GM12878 (cell line): Measurements from ENCODE around the gene SAMD15. TPM values are rescaled to one million over a fixed set of nuclear protein-coding genes. Genes with fewer than 3 reads are reported as not detected.

Source experiments
- ATAC-seq: fragments of 200-7000 bp; cut with Tn5 transposase; 3 replicates; pipeline ENCODE4 v1.9.1; 2020; ENCODE audit warnings: mild to moderate bottlenecking, moderate library complexity
- BruUV-seq: library from RNA; stranded (reverse); fragments of 400-500 nt; replicated peaks from 2 replicates; lab custom pipeline; 2021; lab: Mats Ljungman, UMichigan
- CTCF ChIA-PET: fragments of 300-600 bp; sonication (Branson Sonifier 250); formaldehyde crosslinking; extraction: SDS; loops from one replicate; lab custom pipeline; 2021; ENCODE audit warnings: inconsistent platforms; lab: Yijun Ruan, JAX
- POLR2A ChIA-PET: fragments of 350-600 bp; formaldehyde crosslinking; extraction: SDS; loops from one replicate; lab custom pipeline; 2021; ENCODE audit warnings: inconsistent platforms; lab: Charles Lee
- RAD21 ChIA-PET: fragments of 300-600 bp; sonication (Branson Sonifier 250); formaldehyde crosslinking; loops from one replicate; lab custom pipeline; 2023; ENCODE audit warnings: antibody characterized with exemption; ENCODE audit not compliant: unreplicated experiment; lab: Charles Lee
- SMC1A ChIA-PET: fragments of 300-600 bp; sonication (Branson Sonifier 250); formaldehyde crosslinking; loops from one replicate; lab custom pipeline; 2023; ENCODE audit not compliant: unreplicated experiment, uncharacterized antibody; lab: Charles Lee
- DNase-seq: peaks from one replicate; pipeline ENCODE4 v3.0.0-alpha.2; 2011; ENCODE audit warnings: low read depth, low spot score
- FAIRE-seq: peaks from 3 replicates; lab custom pipeline; 2011; peaks lifted over from hg19 to GRCh38; lab: Jason Lieb, UNC
- H2AFZ ChIP-seq: 2 replicates; pipeline ENCODE4 v1.6.0; 2011; ENCODE audit warnings: low read depth, low read length, control low read depth; ENCODE audit not compliant: control insufficient read depth
- H3K27ac ChIP-seq: 2 replicates; pipeline ENCODE4 v1.5.1; 2011; ENCODE audit warnings: control low read depth; ENCODE audit not compliant: control insufficient read depth, insufficient read depth
- H3K27me3 ChIP-seq, 2 experiments: replicated peaks in 1 of 2; 2 replicates each; pipeline versions ENCODE4 v1.6.0 to v1.6.1; 2011; ENCODE audit warnings: low read length in 1 of 2; ENCODE audit not compliant: control insufficient read depth in 2 of 2, insufficient read depth in 2 of 2
- H3K36me3 ChIP-seq, 2 experiments: 2 replicates each; pipeline ENCODE4 v1.5.1; 2011; ENCODE audit warnings: low read length in 1 of 2; ENCODE audit not compliant: control insufficient read depth in 2 of 2, insufficient read depth in 2 of 2
- H3K4me1 ChIP-seq: 2 replicates; pipeline ENCODE4 v1.6.1; 2011; ENCODE audit warnings: mild to moderate bottlenecking, low read length, moderate library complexity, mixed read lengths; ENCODE audit not compliant: control insufficient read depth, insufficient read depth
- H3K4me2 ChIP-seq: 2 replicates; pipeline ENCODE4 v1.6.0; 2011; ENCODE audit warnings: control low read depth; ENCODE audit not compliant: control insufficient read depth, insufficient read depth
- H3K4me3 ChIP-seq: fragments of 200-600 bp; sonication (generic); 2 replicates; pipeline ENCODE4 v1.5.1; 2016
- H3K79me2 ChIP-seq: 2 replicates; pipeline ENCODE4 v1.6.0; 2011; ENCODE audit warnings: low read length; ENCODE audit not compliant: control insufficient read depth, insufficient read depth
- H3K9ac ChIP-seq: 2 replicates; pipeline ENCODE4 v1.8.0; 2011; ENCODE audit warnings: low read length, control low read depth, mixed read lengths; ENCODE audit not compliant: control insufficient read depth, insufficient read depth
- H3K9me3 ChIP-seq: replicated peaks from 3 replicates; pipeline ENCODE4 v1.5.1; 2011; ENCODE audit warnings: mild to moderate bottlenecking, low read length; ENCODE audit not compliant: control insufficient read depth, insufficient read depth
- H4K20me1 ChIP-seq: 2 replicates; pipeline ENCODE4 v1.6.0; 2011; ENCODE audit not compliant: control insufficient read depth, insufficient read depth
- MEF2B ChIP-seq: fragments of 450-650 bp; IDR thresholded peaks from 2 replicates; pipeline ENCODE4 v1.6.1; 2018; ENCODE audit warnings: mild to moderate bottlenecking, moderate library complexity; ENCODE audit not compliant: partially characterized antibody, poor library complexity, severe bottlenecking
- WGBS: methylation state at CpG from one replicate; pipeline ENCODE4 v1.1.6; 2016; ENCODE audit warnings: low lambda C conversion rate; ENCODE audit not compliant: insufficient replicate concordance, insufficient coverage; ENCODE audit errors: missing lambda C conversion rate; 5-methylcytosine and 5-hydroxymethylcytosine counted together
- in situ Hi-C: fragments of 300-500 bp; cut with MboI; formaldehyde crosslinking; loops from 9 replicates; pipeline ENCODE4 v1.14.3; 2018; ENCODE audit warnings: mixed read lengths
- intact Hi-C: fragments of 100-400 bp; cut with micrococcal nuclease; formaldehyde crosslinking; loops from one replicate; pipeline ENCODE4 v1.14.2; 2022; ENCODE audit not compliant: unreplicated experiment
- polyA plus RNA-seq, 11 experiments: library from polyadenylated mRNA; depleted of rRNA in 4 of 11; unstranded in 6 of 11; stranded (reverse) in 5 of 11; fragments of >200 nt; fragmentation: Nextera tagmentation in 4 of 11; fragmentation: Illumina TruSeq in 1 of 11; extraction: Ambion mirVana in 4 of 11; extraction: Trizol in 1 of 11; gene quantifications; 1 replicate in 1 of 11; 2 replicates in 10 of 11; pipeline versions ENCODE4 v1.2.1 to v1.2.3, GENCODE V29; 2011 to 2016; ENCODE audit warnings: inconsistent platforms in 2 of 11, missing spikeins in 2 of 11, low read depth in 1 of 11
- total RNA-seq, 4 experiments: library from RNA; depleted of rRNA in 3 of 4; stranded (reverse); fragments of >200 nt in 3 of 4; fragmentation: Illumina TruSeq in 1 of 4; extraction: Trizol in 1 of 4; gene quantifications; 2 replicates each; pipeline versions ENCODE4 v1.2.1 to v1.2.3, GENCODE V29; 2013 to 2021
- TF ChIP-seq, protein P1 (sequence below): fragments of 450-650 bp; IDR thresholded peaks from 2 replicates; pipeline ENCODE4 v1.6.1; 2017; ENCODE audit warnings: antibody characterized with exemption, mild to moderate bottlenecking, moderate library complexity
- TF ChIP-seq, protein P2 (sequence below): fragments of 450-650 bp; IDR thresholded peaks from 2 replicates; pipeline ENCODE4 v1.6.1; 2017; ENCODE audit warnings: borderline replicate concordance

Gene SAMD15
- total and polyA plus RNA-seq, 10 of the 15 experiments (the other 5 are each of a cell fraction or from before 2014, with no cell fraction given), result 0.33 to 2.0 (median 0.97) TPM

- no peak overlapping the region; the same call in 1 of the 2 replicates for H3K27ac ChIP-seq
- H3K79me2 ChIP-seq, result peaks cover 41% of the 10 kb centered on the region
- no peaks in the 10 kb centered on the region for H3K9me3 ChIP-seq
- BruUV-seq, result no TSS peak
- intact Hi-C loops (loop anchor here (2.0 kb wide), 1 partner anchor 81 kb away; the partner anchor contains the start of gene AHSA1), in situ Hi-C loops (no loop called here)
- ChIA-PET POLR2A (interaction anchor here (0.5 to 1.4 kb wide), 6 partner anchors 11 to 227 kb away, joined by 3 to 7 read pairs (median 4); partner anchors contain the start of genes AHSA1, GSTZ1 and POMT2), CTCF (interaction anchor here (1.1 to 1.8 kb wide), 5 partner anchors 13 to 279 kb away, joined by 3 to 10 read pairs (median 9); partner anchors contain the start of gene GSTZ1), RAD21 (interaction anchor here (0.7 to 1.8 kb wide), 9 partner anchors 13 to 231 kb away, joined by 3 to 21 read pairs (median 4); partner anchors contain the start of genes GSTZ1, POMT2 and VIPAS39), SMC1A (interaction anchor here (0.8 to 1.4 kb wide), 6 partner anchors 9 to 235 kb away, joined by 3 to 8 read pairs (median 4); no protein-coding TSS in a partner anchor)
- ATAC-seq (no peak), DNase-seq (no peak), FAIRE-seq (no peak)
- H3K4me3 ChIP-seq, result peak overlapping the region; percentile 83
- H3K4me2 ChIP-seq, result peak overlapping the region; percentile 86
- peaks cover 15% of the 10 kb centered on the region for H3K4me1 ChIP-seq
- H3K36me3 ChIP-seq, result no peaks in the 10 kb centered on the region
- no peaks in the 10 kb centered on the region for H3K27me3 ChIP-seq
- H2AFZ ChIP-seq, result peak overlapping the region; percentile 99
- H4K20me1 ChIP-seq, result no peaks in the 10 kb centered on the region
- 12% methylated on average over 10 of the region's 10 CpGs for WGBS
- H3K9ac ChIP-seq, result peak overlapping the region; percentile 95; the same call in 1 of the 2 replicates
- TF ChIP-seq, protein P1, sequence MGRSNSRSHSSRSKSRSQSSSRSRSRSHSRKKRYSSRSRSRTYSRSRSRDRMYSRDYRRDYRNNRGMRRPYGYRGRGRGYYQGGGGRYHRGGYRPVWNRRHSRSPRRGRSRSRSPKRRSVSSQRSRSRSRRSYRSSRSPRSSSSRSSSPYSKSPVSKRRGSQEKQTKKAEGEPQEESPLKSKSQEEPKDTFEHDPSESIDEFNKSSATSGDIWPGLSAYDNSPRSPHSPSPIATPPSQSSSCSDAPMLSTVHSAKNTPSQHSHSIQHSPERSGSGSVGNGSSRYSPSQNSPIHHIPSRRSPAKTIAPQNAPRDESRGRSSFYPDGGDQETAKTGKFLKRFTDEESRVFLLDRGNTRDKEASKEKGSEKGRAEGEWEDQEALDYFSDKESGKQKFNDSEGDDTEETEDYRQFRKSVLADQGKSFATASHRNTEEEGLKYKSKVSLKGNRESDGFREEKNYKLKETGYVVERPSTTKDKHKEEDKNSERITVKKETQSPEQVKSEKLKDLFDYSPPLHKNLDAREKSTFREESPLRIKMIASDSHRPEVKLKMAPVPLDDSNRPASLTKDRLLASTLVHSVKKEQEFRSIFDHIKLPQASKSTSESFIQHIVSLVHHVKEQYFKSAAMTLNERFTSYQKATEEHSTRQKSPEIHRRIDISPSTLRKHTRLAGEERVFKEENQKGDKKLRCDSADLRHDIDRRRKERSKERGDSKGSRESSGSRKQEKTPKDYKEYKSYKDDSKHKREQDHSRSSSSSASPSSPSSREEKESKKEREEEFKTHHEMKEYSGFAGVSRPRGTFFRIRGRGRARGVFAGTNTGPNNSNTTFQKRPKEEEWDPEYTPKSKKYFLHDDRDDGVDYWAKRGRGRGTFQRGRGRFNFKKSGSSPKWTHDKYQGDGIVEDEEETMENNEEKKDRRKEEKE, result no peak
- TF ChIP-seq MEF2B, result peak; percentile 20
- TF ChIP-seq, protein P2, sequence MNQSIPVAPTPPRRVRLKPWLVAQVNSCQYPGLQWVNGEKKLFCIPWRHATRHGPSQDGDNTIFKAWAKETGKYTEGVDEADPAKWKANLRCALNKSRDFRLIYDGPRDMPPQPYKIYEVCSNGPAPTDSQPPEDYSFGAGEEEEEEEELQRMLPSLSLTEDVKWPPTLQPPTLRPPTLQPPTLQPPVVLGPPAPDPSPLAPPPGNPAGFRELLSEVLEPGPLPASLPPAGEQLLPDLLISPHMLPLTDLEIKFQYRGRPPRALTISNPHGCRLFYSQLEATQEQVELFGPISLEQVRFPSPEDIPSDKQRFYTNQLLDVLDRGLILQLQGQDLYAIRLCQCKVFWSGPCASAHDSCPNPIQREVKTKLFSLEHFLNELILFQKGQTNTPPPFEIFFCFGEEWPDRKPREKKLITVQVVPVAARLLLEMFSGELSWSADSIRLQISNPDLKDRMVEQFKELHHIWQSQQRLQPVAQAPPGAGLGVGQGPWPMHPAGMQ, result no peak
Observed at GRCh38 chr14:77377502-77377844, 294 bp downstream of the SAMD15 start.
